Inferior parietal cortex (tissue), 1 donor: ENCODE results near the gene SLC38A6.

Experiments used
- DNase-seq: peaks from one replicate; pipeline ENCODE4 v3.0.0-alpha.2; 2016; ENCODE audit errors: extremely low spot score

SLC38A6 gene

DNA sequence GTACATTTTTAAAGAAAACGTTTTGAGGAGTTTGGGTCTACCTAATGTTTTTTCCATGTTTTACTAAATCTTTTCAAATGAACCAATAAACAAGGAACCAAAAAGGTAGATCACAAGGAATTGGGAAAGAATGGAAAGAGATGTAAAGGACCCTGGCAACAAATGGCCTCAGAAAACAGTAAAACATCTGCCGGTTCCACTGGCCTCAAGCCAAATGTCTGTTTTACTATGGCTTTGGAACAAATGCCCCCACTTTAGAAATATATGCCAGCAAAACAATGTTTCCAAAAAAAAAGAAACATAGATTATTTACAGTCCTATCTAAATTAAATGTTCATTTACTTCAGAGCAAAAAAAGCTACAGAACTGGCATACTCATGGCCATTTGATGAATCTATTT is 3.2 kb upstream of the SLC38A6 start:
- DNase-seq, result no peak

DNA sequence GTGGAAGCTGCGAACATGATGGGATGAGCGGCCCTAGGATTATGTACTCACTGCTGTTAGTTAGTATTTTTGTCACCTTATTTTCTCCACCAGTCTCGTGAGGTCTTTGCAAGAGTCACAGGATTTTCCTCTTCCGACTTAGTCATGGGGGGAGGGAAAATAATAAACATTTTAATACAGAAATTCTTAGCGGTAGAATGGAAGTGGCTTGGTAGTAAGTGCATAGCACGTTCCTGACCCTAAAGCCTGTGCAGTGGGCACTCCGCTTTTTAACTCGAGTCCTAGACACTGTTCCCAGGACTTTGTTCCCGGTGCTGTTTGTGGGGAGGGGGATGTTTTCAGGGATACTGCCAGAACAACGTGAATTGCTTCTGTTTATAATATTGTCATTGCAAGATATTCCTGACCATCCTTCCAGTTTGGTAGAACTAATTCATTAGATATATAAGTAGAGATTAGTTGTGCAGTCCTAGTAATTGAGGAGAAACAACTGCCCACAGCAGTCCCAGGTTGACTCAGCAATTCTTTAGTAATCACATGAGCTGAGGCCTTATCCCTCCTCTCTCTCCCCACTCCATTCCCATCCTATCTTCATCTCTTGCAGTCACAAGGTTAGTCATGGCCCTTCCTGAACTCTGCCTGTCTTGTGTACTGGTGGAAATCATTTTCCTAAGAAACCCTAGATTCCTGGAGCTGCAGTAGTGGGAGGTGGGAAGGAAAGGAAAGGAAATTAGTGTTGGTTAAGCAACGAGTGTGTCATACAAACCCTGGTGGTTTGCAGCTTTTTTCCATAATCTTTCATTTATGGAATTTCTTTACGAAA is 799 bp downstream of the SLC38A6 start:
- DNase-seq, result peak; percentile 12

DNA sequence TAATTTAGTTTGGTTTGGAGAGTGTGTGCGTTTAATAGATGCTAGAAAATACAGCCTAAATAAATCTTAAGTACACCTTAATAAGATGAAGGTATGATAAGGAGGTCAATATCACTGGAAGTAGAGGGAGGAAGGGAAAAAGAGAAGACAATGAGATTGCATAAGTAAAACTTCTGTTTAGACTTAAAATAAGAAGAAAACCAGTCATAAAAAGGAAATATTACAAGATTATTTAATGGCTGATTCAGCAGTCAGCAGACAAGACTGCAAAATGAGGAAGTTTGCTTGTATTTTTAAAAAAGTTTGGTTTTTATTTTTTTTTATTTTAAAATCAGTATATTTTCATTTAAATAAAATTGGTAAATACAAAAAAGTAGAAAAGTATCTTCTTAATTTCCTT is 3.2 kb downstream of the SLC38A6 start:
- DNase-seq, result no peak

- no peak for DNase-seq
Measured at GRCh38 chr14:60986500-60986899, 5.5 kb downstream of the SLC38A6 start.

DNA sequence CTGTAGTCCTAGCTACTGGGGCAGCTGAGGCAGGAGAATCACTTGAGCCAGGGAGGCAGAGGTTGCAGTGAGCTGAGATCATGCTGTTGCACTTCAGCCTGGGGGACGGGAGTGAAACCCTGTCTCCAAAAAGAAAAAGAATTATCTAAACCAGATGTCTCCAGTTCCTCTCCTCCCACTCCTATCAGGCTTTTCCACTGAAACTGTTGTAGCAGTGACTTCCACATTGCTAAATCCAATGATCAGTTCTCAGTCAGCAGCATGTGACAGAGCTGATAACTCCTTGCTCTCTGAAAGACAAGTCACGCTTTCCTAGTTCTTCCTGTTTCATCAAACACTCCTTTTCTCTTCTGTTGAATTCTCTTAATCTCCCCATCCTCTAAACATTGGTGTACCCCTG is 8.6 kb downstream of the SLC38A6 start:
- no peak for DNase-seq

GRCh38 chr14:60998617-60999016 is 17.6 kb downstream of the SLC38A6 start:
- DNase-seq, result no peak

GRCh38 chr14:60999536-60999935 is 18.5 kb downstream of the SLC38A6 start:
- no peak for DNase-seq

DNA sequence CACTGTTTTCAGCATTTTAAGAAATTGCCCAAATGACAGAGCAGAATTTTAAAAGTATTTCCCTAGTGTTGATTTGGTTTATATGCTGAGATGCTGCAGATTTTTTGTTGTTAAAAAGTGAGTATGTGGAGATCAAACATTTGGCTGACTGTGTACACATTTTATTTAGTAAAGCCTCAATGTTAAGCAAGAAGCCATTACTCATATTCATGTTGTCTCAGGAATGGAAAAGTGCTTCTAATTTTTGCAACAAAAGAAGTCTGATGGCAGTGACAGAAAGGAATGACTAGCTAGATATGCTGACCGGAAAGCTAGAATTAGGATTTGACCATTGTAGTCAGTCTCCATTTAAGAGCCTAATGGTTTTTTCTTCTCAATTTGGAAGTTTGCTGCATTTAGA is 22.5 kb downstream of the SLC38A6 start:
- DNase-seq, result no peak

GRCh38 chr14:61019537-61019936 is 38.5 kb downstream of the SLC38A6 start:
- no peak for DNase-seq

- peak; percentile 79 for DNase-seq
Measured at GRCh38 chr14:61025251-61026223, 44.5 kb downstream of the SLC38A6 start.

DNA sequence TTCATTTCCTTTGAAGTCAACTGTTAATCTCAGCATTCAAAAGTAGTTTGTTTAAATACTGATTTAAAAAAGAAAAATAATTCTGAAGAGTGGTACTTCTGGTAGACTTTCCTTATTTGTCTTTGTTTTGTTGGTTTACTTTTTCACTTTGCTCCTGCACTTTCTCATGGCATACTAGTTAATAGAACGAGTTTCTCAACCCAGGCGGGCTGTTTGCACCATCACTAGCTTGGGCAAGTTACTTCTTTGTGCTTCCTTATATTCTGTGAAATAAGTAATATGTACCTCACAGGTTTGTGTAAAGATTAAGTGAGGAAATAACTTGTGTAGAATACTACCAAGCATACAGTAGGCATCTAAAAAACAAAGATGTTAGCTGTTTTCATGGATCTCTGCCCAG is 45.5 kb downstream of the SLC38A6 start:
- DNase-seq, result no peak

DNA sequence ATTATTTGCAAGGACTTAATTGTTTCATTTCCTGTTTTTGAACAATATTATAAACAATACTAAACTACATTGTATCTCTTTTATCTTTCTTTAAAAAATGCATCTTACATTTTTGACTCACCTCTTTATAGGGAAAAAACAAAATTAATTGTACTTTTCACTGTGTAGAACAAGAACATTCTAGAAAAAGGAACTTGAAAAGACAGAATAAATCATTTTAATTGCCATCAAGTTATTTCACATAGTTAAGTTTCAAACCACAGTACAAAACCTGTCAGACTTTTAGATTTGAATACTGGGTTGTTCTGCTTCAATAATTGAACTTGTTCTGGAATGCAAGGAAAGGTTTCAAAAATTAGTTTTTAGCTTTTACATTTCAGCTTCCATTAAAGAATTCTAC is 50.0 kb downstream of the SLC38A6 start:
- DNase-seq, result no peak

DNA sequence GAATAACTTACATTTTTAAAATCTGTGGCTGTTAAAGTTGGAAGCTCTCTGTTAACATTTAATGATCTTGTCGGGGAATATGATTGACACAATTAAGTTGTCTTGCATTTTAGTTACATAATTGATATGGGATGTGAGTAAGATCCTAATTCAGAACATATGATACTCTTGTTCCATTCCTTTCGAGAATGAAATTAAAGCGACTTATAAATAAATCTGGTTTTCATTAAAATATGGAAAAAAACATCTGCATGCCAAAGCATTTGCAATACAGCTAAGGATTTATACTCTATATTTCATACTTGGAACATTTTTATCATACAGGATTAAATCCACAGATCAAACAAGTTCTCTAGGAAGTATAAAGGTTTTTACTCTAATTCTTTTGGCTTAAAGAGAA is 52.0 kb downstream of the SLC38A6 start:
- DNase-seq, result no peak

GRCh38 chr14:61033855-61034254 is 52.8 kb downstream of the SLC38A6 start:
- no peak for DNase-seq

DNA sequence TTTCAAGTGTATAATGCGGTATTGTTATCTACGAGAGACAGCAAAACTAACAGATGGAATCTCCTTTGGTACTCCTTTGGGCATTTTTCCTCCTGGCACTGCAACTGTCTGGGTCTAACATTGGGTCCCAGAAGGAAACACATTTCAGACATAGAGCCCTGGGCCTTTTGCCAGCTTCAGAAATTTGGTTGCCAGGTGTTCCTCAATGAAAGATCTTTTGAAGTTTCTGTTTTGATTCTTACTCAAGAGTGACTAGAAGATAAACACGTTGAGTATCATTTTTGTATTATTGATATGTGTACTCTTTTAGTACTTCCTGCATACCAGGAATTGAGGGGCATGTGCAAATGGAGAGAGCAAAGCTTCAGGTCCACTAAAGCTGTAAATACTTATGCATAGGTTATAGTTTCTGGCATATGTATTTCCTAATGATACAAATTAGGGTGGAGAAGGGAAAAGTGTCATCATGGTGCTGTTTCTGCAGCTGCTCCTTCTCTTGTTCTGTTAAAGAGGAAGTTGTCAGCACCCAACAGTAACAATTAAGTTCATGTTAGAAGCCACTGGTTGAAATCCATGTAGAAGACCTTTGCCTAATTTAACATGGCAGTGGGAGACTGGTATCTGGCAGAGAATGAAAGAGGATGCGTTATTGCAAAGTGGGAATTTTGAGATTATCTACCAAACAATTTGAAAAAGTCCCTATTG is 53.5 kb downstream of the SLC38A6 start:
- no peak for DNase-seq

DNA sequence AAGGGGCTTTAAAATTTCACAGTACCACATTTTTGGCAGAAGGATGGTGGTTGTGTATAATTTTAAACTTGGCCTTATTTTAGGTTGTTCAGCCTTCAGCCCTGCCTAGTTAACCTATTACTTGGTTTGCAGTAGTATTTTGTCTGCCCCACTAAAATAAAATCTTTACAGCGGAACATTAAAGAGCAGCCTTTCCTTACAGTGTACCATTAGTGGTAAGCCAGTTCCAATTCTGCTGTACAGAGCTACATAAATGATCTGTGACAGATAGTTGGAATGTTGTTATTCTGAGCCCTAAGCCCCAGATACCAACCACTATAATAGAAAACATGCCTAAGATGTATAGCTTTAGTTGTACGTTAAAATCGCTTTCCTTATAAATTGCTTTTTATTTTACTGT is 56.2 kb downstream of the SLC38A6 start:
- DNase-seq, result no peak

DNA sequence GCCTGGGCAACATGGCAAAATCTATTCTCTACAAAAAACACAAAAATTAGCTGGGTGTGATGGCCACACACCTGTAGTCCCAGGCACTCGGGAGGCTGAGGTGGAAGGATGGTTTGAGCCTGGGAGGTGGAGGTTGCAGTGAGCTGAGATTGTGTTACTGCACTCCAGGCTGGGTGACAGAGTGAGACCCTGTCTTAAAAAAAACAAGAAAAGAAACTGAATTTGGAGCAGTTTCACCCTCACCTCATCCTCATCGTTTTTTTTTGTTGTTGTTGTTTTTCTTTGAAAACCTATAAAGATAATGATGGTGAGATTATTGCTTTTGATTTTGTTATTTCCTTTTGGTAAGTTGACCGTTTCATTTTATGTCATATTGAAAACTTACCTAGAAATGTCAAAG is 60.7 kb downstream of the SLC38A6 start:
- no peak for DNase-seq

GRCh38 chr14:61042220-61042619 is 61.2 kb downstream of the SLC38A6 start:
- DNase-seq, result no peak

DNA sequence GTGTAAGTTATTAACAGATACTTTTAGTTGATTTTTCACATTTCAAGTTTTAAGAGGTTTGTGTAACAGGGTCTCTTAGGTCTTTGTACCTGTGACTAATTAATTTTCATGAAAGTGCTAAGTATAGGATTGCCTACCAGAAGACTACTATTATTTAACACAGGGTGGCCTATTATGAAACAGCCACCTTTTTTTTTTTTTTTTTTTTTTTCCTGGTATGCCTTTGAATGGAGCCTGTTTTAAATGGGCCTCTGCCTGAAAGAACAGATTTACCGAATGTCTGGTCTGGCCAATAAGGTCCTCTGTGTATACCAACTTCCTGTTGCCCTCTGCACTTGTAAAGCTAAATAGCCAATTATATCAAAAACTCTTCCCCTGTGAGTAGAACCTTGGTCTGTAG is 62.5 kb downstream of the SLC38A6 start:
- no peak for DNase-seq

DNA sequence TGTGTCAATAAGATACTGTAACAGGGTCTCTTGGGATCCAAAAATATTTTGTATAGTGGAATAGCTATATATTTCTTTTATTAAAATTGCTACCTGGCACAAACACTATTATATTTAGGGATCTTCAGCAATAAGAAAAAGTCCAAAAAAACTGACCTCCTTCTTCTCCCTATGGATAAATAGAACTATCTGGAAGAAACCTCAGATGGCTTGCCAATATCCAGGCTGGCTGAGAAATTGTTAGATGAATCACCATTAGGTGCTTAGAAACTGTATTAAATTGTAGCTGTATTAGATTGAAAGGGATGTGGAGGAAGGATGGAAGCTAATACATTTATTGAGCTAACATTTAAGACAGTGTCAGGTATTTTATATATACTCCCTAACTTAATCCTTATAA is 66.0 kb downstream of the SLC38A6 start:
- no peak for DNase-seq

DNA sequence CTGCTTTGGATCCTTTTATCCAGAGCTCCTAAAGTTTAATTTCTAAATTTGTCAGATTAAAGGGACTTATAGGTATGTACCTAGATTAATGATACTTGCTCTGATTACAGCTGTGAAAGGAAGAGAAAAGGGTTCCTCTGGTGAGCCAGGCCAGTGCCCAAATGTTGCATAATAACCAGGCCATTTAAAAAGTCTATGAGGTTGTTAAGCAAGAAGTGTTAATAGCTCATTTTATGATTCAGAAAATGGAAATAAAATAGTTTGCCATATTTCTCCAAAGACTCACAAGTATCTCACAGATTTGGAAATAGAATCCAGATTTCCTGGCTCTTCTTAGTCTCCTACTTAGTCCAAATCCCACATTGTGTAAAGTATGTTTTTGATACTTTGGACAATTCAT is 67.6 kb downstream of the SLC38A6 start:
- DNase-seq, result no peak

GRCh38 chr14:61050417-61050816 is 69.4 kb downstream of the SLC38A6 start:
- no peak for DNase-seq
